Transverse colon (tissue), 3 donors: ENCODE data around the gene NPRL2.

Source experiments
- EP300 ChIP-seq: sonication (generic); formaldehyde crosslinking; IDR thresholded peaks from one replicate; pipeline ENCODE4 v1.6.1; 2017; ENCODE audit warnings: antibody characterized with exemption, low read depth
- POLR2A ChIP-seq: fragments of 450-650 bp; IDR thresholded peaks from one replicate; pipeline ENCODE4 v1.6.1; 2016; ENCODE audit warnings: antibody characterized with exemption, mild to moderate bottlenecking, moderate library complexity
- TF ChIP-seq, protein P1 (sequence below), 5 experiments: fragments of 200-600 bp in 3 of 5; fragments of 450-650 bp in 2 of 5; sonication (generic) in 3 of 5; IDR thresholded peaks; 1 replicate in 2 of 5; 2 replicates in 3 of 5; pipeline ENCODE4 v1.5.1; 2016 to 2017; ENCODE audit warnings: antibody characterized with exemption in 5 of 5, inconsistent platforms in 3 of 5, mild to moderate bottlenecking in 2 of 5, moderate library complexity in 1 of 5

DNA sequence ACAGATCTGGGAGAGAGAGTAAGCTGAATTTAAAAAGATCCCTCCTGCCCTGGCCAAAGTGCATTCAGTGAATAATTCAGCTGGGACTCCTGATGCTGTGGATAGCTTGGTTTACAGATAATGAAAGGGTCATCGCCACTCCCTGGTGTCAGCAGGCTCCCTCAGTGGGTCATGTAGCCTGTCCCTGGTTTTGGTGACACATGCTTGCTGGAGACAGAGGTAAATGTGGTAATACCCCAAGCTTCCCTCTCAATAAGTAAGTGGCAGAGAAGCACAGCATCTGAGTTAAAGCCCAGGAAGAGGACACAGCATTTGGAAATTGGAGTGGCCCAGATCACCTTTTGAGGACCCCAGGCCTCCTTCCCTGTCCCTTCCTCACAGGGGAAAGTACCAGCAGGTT, 6.9 kb upstream of the NPRL2 start:
- no peak for TF ChIP-seq POLR2A
- TF ChIP-seq, protein P1, sequence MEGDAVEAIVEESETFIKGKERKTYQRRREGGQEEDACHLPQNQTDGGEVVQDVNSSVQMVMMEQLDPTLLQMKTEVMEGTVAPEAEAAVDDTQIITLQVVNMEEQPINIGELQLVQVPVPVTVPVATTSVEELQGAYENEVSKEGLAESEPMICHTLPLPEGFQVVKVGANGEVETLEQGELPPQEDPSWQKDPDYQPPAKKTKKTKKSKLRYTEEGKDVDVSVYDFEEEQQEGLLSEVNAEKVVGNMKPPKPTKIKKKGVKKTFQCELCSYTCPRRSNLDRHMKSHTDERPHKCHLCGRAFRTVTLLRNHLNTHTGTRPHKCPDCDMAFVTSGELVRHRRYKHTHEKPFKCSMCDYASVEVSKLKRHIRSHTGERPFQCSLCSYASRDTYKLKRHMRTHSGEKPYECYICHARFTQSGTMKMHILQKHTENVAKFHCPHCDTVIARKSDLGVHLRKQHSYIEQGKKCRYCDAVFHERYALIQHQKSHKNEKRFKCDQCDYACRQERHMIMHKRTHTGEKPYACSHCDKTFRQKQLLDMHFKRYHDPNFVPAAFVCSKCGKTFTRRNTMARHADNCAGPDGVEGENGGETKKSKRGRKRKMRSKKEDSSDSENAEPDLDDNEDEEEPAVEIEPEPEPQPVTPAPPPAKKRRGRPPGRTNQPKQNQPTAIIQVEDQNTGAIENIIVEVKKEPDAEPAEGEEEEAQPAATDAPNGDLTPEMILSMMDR (IDR thresholded peaks at IDR 0.05): no peak
- TF ChIP-seq EP300: no peak
